OCI-LY7 (cell line): Measurements from ENCODE around the gene IGF2BP2. TPM values are rescaled to one million over a fixed set of nuclear protein-coding genes. Genes with fewer than 3 reads are reported as not detected.

Source experiments
- BruUV-seq: library from RNA; stranded (reverse); fragments of 400-500 nt; replicated peaks from 2 replicates; lab custom pipeline; 2021; lab: Mats Ljungman, UMichigan
- CTCF ChIA-PET: fragments of 300-600 bp; sonication (Branson Sonifier 250); formaldehyde crosslinking; loops from one replicate; lab custom pipeline; 2022; ENCODE audit warnings: antibody characterized with exemption; ENCODE audit not compliant: unreplicated experiment; lab: Charles Lee
- POLR2A ChIA-PET: fragments of 300-600 bp; sonication (Branson Sonifier 250); formaldehyde crosslinking; loops from one replicate; lab custom pipeline; 2022; ENCODE audit warnings: antibody characterized with exemption; lab: Charles Lee
- DNase-seq: peaks from one replicate; pipeline ENCODE4 v3.0.0-alpha.2; 2015; ENCODE audit warnings: low spot score
- H2AFZ ChIP-seq: fragments of 200-600 bp; sonication (generic), shearing (Covaris generic); 2 replicates; pipeline ENCODE4 v1.6.1; 2014; ENCODE audit warnings: mild to moderate bottlenecking, antibody characterized with exemption, low read length, moderate library complexity
- H3K27ac ChIP-seq: fragments of 200-600 bp; sonication (generic); 2 replicates; pipeline ENCODE4 v1.5.1; 2014; ENCODE audit warnings: mixed run types, low read depth, mild to moderate bottlenecking, moderate library complexity, low read length, inconsistent platforms; ENCODE audit not compliant: poor library complexity, severe bottlenecking
- H3K36me3 ChIP-seq: fragments of 200-600 bp; sonication (generic); 2 replicates; pipeline ENCODE4 v1.6.1; 2014; ENCODE audit warnings: mild to moderate bottlenecking, antibody characterized with exemption, low read length, moderate library complexity, mixed read lengths; ENCODE audit not compliant: insufficient read depth
- H3K4me1 ChIP-seq: fragments of 200-600 bp; sonication (generic); 2 replicates; pipeline ENCODE4 v1.5.1; 2014; ENCODE audit warnings: mild to moderate bottlenecking, low read length; ENCODE audit not compliant: insufficient read depth, poor library complexity, severe bottlenecking
- H3K4me2 ChIP-seq: fragments of 200-600 bp; sonication (generic); 2 replicates; pipeline ENCODE4 v1.6.1; 2014; ENCODE audit warnings: mild to moderate bottlenecking, low read length
- H3K4me3 ChIP-seq: fragments of 200-600 bp; sonication (generic); 2 replicates; pipeline ENCODE4 v1.5.1; 2014; ENCODE audit warnings: mild to moderate bottlenecking, low read depth, low read length; ENCODE audit not compliant: poor library complexity, severe bottlenecking
- H3K79me2 ChIP-seq: fragments of 200-600 bp; sonication (generic); 2 replicates; pipeline ENCODE4 v1.6.1; 2016; ENCODE audit warnings: low read depth, mild to moderate bottlenecking, low read length, moderate library complexity, mixed read lengths; ENCODE audit not compliant: insufficient read depth
- H3K9me2 ChIP-seq: fragments of 200-600 bp; sonication (generic); 2 replicates; pipeline ENCODE4 v1.6.1; 2016; ENCODE audit warnings: mild to moderate bottlenecking, low read length, mixed read lengths; ENCODE audit not compliant: insufficient read depth
- H3K9me3 ChIP-seq: fragments of 200-600 bp; sonication (generic); 2 replicates; pipeline ENCODE4 v1.6.1; 2014; ENCODE audit warnings: mild to moderate bottlenecking, mixed run types, low read length, mixed read lengths
- H4K20me1 ChIP-seq: fragments of 200-600 bp; sonication (generic); 2 replicates; pipeline ENCODE4 v1.6.1; 2014; ENCODE audit warnings: mild to moderate bottlenecking, antibody characterized with exemption, low read length, moderate library complexity, mixed read lengths; ENCODE audit not compliant: insufficient read depth
- EZH2phosphoT487 ChIP-seq: fragments of 200-600 bp; sonication (generic); IDR thresholded peaks from 2 replicates; pipeline ENCODE4 v1.6.1; 2018; ENCODE audit warnings: low read depth, borderline replicate concordance, mild to moderate bottlenecking, mixed run types, antibody characterized with exemption, low read length, moderate library complexity, mixed read lengths
- intact Hi-C: fragments of 100-400 bp; cut with micrococcal nuclease; formaldehyde crosslinking; loops from one replicate; pipeline ENCODE4 v1.10.0; 2022; ENCODE audit not compliant: unreplicated experiment
- total RNA-seq, 2 experiments: library from RNA; depleted of rRNA in 1 of 2; stranded (reverse); fragments of >200 nt in 1 of 2; shearing (Covaris generic) in 1 of 2; gene quantifications; 2 replicates each; pipeline ENCODE4 v1.2.3, GENCODE V29; 2014 to 2022
- TF ChIP-seq, protein P1 (sequence below): fragments of 200-600 bp; sonication (generic); conservative IDR thresholded peaks from 2 replicates; pipeline ENCODE4 v1.5.1; 2014; ENCODE audit warnings: mild to moderate bottlenecking, antibody characterized with exemption, low read length, moderate library complexity, mixed read lengths

Gene IGF2BP2
- total RNA-seq, 2 experiments from 2014 or later: not detected

DNA sequence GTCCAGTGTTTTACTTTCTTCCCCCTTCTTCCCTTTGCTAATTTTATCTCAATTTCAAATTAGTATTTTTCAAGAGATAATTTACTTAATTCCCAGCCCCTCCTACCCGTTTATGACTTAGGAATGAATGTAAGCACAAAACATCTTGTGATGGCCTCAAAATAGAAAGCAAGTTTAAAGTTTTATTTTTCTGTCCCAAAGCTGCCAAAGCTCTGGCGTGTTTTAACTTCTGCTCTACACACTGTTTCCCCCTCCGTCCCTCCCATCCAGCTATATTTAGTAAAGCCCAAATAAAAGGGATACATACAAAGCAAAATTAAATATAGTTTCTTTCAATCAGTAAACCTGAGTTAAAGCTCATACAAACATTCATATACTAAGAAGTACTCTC lies 59.9 kb downstream of the IGF2BP2 start:
- no peaks in the 10 kb centered on the region for H3K9me3 ChIP-seq
- H3K36me3 ChIP-seq: no peaks in the 10 kb centered on the region
- H2AFZ ChIP-seq: no peak overlapping the region
- H3K27ac ChIP-seq: no peak overlapping the region
- no peak for DNase-seq
- no peaks in the 10 kb centered on the region for H3K79me2 ChIP-seq
- TF ChIP-seq, protein P1, sequence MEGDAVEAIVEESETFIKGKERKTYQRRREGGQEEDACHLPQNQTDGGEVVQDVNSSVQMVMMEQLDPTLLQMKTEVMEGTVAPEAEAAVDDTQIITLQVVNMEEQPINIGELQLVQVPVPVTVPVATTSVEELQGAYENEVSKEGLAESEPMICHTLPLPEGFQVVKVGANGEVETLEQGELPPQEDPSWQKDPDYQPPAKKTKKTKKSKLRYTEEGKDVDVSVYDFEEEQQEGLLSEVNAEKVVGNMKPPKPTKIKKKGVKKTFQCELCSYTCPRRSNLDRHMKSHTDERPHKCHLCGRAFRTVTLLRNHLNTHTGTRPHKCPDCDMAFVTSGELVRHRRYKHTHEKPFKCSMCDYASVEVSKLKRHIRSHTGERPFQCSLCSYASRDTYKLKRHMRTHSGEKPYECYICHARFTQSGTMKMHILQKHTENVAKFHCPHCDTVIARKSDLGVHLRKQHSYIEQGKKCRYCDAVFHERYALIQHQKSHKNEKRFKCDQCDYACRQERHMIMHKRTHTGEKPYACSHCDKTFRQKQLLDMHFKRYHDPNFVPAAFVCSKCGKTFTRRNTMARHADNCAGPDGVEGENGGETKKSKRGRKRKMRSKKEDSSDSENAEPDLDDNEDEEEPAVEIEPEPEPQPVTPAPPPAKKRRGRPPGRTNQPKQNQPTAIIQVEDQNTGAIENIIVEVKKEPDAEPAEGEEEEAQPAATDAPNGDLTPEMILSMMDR: no peak
- TF ChIP-seq EZH2phosphoT487: no peak
- intact Hi-C loops: loop anchor here (5.0 kb wide), 1 partner anchor 88 kb away; no protein-coding TSS in a partner anchor
- no TSS peak for BruUV-seq
- no peak overlapping the region for H3K4me2 ChIP-seq
- POLR2A ChIA-PET: no interaction called here
- H3K9me2 ChIP-seq: no peaks in the 10 kb centered on the region
- no peak overlapping the region for H3K4me3 ChIP-seq
- H4K20me1 ChIP-seq: no peaks in the 10 kb centered on the region
- no peaks in the 10 kb centered on the region for H3K4me1 ChIP-seq
- CTCF ChIA-PET: no interaction called here

DNA sequence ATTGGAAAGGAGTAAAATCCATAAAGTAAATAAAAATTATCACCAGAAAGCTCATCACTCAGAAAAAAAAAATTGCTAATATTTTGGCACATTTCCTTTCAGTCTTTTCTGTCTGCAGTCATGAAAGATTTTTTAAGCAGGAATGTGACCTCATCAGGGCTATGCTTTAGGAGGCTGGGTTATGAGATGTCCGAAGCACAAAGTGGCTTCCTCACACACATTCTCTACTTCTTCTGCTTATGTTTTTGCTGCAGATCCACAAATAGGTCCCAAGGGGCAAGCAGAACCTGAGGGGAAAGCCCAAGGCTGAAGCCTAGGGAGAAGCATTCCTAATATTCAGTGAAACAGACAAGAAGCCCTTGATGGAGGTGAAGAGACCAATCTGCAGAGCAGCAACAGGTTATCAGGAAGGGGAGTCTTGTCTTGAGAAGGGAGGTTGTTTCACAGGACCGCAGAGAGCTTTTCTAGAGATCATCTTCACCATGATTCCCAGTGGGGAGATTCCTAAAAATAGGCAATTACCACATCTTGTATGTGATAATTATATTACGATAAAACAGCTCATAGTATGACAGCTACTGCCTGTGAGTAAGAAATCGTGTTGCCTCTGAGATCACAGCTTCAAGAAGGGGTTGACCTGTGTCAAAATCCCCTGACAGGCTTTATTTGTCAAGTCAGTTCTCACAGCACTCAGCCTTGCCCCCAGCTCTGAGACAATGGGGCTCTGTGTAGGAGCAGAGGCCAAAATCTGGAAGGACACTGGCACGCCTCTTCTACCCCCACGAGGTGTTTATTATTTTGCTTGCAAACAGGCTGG lies 60.5 kb downstream of the IGF2BP2 start:
- no peak for DNase-seq
- H3K4me1 ChIP-seq: no peaks in the 10 kb centered on the region
- H3K9me3 ChIP-seq: no peaks in the 10 kb centered on the region
- H3K36me3 ChIP-seq: no peaks in the 10 kb centered on the region
- TF ChIP-seq EZH2phosphoT487: no peak
- TF ChIP-seq, protein P1: no peak
- no peak overlapping the region for H3K4me2 ChIP-seq
- POLR2A ChIA-PET: interaction anchor here (0.6 kb wide), 1 partner anchor 24 kb away, joined by 3 read pairs; no protein-coding TSS in a partner anchor
- H3K9me2 ChIP-seq: no peaks in the 10 kb centered on the region
- no peaks in the 10 kb centered on the region for H3K79me2 ChIP-seq
- H3K4me3 ChIP-seq: no peak overlapping the region
- CTCF ChIA-PET: no interaction called here
- intact Hi-C loops: no loop called here
- no peak overlapping the region for H3K27ac ChIP-seq
- BruUV-seq: no TSS peak
- no peaks in the 10 kb centered on the region for H4K20me1 ChIP-seq
- no peak overlapping the region for H2AFZ ChIP-seq
